ENCODE data around the gene CA11. TPM values are rescaled to one million over a fixed set of nuclear protein-coding genes. Genes with fewer than 3 reads are reported as not detected.
A peak's percentile ranks its signal among the peaks of the same experiment; 100 is the strongest.

Gene CA11
- total and polyA plus RNA-seq, 9 of the 15 experiments (the other 6 are each of a cell fraction or from before 2014, with no cell fraction given): 2.9 to 19.9 (median 8.3) TPM

GRCh38 chr19:48619692-48620585 lies 26.0 kb downstream of the CA11 start (continued):
- no peak for TF ChIP-seq ZNF146 (CRISPR knock-in tag; IDR thresholded peaks at IDR 0.05; ENCODE audit: unreplicated experiment)
- TF ChIP-seq ZNF668 (CRISPR knock-in tag; IDR thresholded peaks at IDR 0.05): no peak
- no peak for TF ChIP-seq DLX4 (CRISPR knock-in tag; IDR thresholded peaks at IDR 0.05)
- peak; percentile 63; the same call in 1 of the 2 replicates for TF ChIP-seq LARP7 (IDR thresholded peaks at IDR 0.05)
- no peak for TF ChIP-seq THAP7 (CRISPR knock-in tag; IDR thresholded peaks at IDR 0.05)
- no peak for TF ChIP-seq PREB (CRISPR knock-in tag; IDR thresholded peaks at IDR 0.05)
- no peak for TF ChIP-seq NFXL1 (CRISPR knock-in tag; IDR thresholded peaks at IDR 0.05)
- TF ChIP-seq BRCA1 (IDR thresholded peaks at IDR 0.05): no peak
- TF ChIP-seq BRCA1 (CRISPR knock-in tag; IDR thresholded peaks at IDR 0.05): no peak
- TF ChIP-seq RFX7 (CRISPR knock-in tag; IDR thresholded peaks at IDR 0.05): no peak
- TF ChIP-seq MAX (CRISPR knock-in tag; IDR thresholded peaks at IDR 0.05): no peak
- no peak for TF ChIP-seq ZNF318 (IDR thresholded peaks at IDR 0.05; ENCODE audit: borderline replicate concordance in 1 of 2, low read depth in 1 of 2)
- no peak for TF ChIP-seq STAG1 (CRISPR knock-in tag; IDR thresholded peaks at IDR 0.05; ENCODE audit: borderline replicate concordance)
- TF ChIP-seq FOXM1 (IDR thresholded peaks at IDR 0.05; ENCODE audit: low read depth): 0 out of 2 replicates have a peak, but pooled peaks have one; percentile 3
- no peak for TF ChIP-seq FOXM1 (CRISPR knock-in tag; IDR thresholded peaks at IDR 0.05; ENCODE audit: low read depth)
- TF ChIP-seq ZNF75A (CRISPR knock-in tag; IDR thresholded peaks at IDR 0.05): no peak
- TF ChIP-seq SOX6 (IDR thresholded peaks at IDR 0.05): no peak
- no peak for TF ChIP-seq ZC3H4 (CRISPR knock-in tag; IDR thresholded peaks at IDR 0.05; ENCODE audit: borderline replicate concordance)

Data from K562 (cell line).